Kidney epithelial cell (primary cell): ENCODE measurements around the gene F11. TPM values are rescaled to one million over a fixed set of nuclear protein-coding genes. Genes with fewer than 3 reads are reported as not detected.

Source experiments
- DNase-seq: peaks from one replicate; pipeline ENCODE4 v3.0.0-alpha.2; 2010; ENCODE audit warnings: low read depth
- H3K27me3 ChIP-seq: 2 replicates; pipeline ENCODE4 v1.6.0; 2011; ENCODE audit warnings: low read length; ENCODE audit not compliant: control insufficient read depth, insufficient read depth
- H3K36me3 ChIP-seq: 2 replicates; pipeline ENCODE4 v1.5.1; 2011; ENCODE audit warnings: low read length; ENCODE audit not compliant: control insufficient read depth, insufficient read depth
- H3K4me3 ChIP-seq: 2 replicates; pipeline ENCODE4 v1.5.1; 2011; ENCODE audit warnings: low read depth, mild to moderate bottlenecking, control low read depth, low read length
- CTCF ChIP-seq: IDR thresholded peaks from 2 replicates; pipeline ENCODE4 v1.5.1; 2011; ENCODE audit warnings: mild to moderate bottlenecking, moderate library complexity, low read length, control low read depth, inconsistent platforms; ENCODE audit not compliant: insufficient read depth, poor library complexity, severe bottlenecking
- total RNA-seq: library from RNA; depleted of rRNA; stranded (reverse); fragments of >200 nt; gene quantifications from 2 replicates; pipeline ENCODE4 v1.2.3, GENCODE V29; 2015

F11 gene
- total RNA-seq, result not detected in 2 replicates

DNA sequence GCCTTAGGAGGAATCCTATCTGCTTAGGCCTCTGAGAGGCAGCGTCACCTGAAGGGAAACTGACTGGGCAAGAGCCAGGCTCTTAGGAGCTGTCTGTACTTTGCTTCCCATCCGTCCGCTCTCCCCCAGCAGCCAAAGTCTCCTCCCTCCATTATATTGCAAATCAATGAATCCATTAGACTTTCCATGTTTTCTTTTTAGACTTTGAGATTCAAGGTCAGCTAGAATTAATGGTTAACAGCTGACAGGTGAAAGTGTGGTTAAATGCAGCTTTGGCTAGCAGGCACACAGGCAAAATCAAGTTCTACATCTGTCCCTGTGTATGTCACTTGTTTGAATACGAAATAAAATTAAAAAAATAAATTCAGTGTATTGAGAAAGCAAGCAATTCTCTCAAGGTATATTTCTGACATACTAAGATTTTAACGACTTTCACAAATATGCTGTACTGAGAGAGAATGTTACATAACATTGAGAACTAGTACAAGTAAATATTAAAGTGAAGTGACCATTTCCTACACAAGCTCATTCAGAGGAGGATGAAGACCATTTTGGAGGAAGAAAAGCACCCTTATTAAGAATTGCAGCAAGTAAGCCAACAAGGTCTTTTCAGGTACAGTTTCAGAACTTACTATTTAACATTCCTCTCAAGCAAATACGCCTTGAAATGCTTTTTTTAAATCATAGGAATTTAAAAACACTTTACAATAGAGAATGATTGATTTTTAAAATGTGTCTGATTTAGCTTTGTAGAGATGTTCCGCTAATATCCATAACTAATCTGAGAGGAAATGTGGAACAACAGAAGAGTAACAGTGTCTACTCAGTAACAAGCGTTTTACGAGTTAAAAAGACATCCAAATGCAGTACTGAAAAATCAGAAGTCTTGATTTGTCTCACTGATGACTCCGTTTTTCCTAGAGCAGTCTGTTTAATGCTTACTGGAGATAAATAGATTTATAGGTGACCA, at the start of gene F11:
Gene F11, plus strand, starts transcription at position 507 of the 970 bp plus-strand sequence. CDS start 948 bp downstream, outside the sequence.
- no peak for DNase-seq
- Histone ChIP-seq H3K36me3 (no peaks in the 10 kb centered on the region), H3K4me3 (no peak within 1 kb of the TSS), H3K27me3 (no peaks in the 10 kb centered on the region)
- TF ChIP-seq CTCF, result no peak

DNA sequence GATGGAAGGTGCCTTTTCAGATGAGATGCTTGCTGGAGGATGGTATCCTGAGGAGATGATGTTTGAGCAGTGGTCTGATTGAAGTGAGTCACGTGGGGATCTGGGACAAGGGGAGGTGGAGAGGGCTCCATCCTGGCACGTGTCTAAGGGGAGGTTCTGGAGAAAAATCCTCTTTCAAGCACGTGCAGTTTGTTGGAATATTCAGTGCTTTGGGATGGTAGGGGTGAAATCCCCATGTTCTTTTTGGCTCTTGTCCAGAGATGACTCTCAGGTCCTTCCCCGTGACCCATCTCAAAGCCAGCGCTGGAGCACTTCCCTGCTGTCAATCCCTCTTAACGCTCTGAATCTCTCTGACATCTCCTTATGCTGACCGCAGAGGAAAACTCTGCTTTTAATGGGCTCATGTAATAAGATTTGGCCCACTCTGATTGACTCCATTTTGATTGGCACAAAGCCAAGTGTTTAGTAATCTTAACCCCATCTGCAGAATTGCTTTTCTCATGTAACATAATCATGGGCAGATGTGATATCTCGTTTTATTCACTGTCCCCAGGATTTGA, 49.4 kb upstream of the F11 start:
- DNase-seq, result no peak
- Histone ChIP-seq H3K27me3 (no peaks in the 10 kb centered on the region), H3K4me3 (no peak overlapping the region), H3K36me3 (no peaks in the 10 kb centered on the region)
- no peak for TF ChIP-seq CTCF

GRCh38 chr4:186217733-186218293, 48.2 kb upstream of the F11 start:
- no peak for TF ChIP-seq CTCF
- DNase-seq, result no peak
- H3K36me3 ChIP-seq, result no peaks in the 10 kb centered on the region
- no peaks in the 10 kb centered on the region for H3K27me3 ChIP-seq
- H3K4me3 ChIP-seq, result no peak overlapping the region

DNA sequence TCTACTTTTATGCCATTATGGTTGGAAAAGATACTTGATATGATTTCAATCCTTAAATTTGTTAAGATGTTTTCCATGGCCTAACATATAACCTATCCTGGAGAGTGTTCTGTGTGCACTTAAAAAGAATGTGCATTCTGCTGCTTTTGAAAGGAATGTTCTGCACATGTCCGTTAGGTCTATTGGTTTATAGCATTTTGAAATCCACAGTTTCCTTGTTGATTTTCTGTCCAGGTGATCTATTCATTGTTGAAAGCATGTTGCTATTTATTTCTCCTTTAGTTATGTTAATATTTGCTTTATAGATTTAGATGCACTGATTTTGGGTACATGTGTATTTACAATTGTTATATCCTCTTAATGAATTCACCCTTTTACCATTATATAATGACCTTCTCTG, 44.4 kb upstream of the F11 start:
- H3K4me3 ChIP-seq, result no peak overlapping the region
- H3K27me3 ChIP-seq, result no peaks in the 10 kb centered on the region
- H3K36me3 ChIP-seq, result no peaks in the 10 kb centered on the region
- no peak for DNase-seq
- no peak for TF ChIP-seq CTCF

DNA sequence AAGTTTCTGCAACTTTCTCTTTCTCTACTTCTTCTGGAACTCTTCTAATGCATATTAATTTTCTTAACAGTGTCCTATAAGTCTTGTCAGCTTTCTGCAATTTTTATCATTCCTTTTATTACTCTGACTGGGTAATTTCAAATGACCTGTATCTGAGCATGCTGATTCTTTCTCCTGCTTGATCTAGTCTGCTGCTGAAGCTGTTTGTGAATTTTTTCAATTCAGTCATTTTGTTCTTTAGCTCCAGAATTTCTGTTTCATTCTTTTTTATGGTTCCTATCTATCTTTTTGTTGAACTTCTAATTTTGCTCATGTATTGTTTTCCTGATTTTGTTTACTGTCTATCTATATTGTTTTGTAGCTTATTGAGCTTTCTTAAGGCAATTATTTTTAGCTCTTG, 40.1 kb upstream of the F11 start:
- Histone ChIP-seq H3K27me3 (no peaks in the 10 kb centered on the region), H3K36me3 (no peaks in the 10 kb centered on the region), H3K4me3 (no peak overlapping the region)
- no peak for TF ChIP-seq CTCF
- no peak for DNase-seq
